ENCODE data around the gene CTNNA2. TPM values are rescaled to one million over a fixed set of nuclear protein-coding genes. Genes with fewer than 3 reads are reported as not detected.

CTNNA2 gene
- total and polyA plus RNA-seq, 2 of the 8 experiments (the other 6 are each of a cell fraction or from before 2014, with no cell fraction given) = 3.9 to 9.0 TPM

DNA sequence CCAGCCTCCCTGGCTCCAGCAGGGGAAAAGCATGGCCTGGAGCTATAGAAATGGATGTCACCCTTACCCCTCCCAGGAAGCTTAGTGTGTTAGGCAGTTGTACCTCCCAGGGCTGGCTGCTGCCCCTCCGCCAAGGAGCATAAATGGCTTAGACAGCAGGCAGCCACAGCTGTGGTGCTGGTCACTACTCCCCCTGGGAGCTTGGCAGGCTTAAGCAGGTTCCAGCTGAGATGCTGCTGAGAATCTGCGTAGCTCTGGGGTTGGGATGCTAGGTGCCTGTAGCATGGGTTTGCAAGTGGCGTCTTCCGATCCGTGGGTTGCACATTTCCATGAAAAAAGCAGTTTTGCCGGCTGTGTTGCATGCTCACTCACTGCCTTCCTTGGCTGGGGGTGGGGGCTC is 369.7 kb downstream of the CTNNA2 start:
- Histone ChIP-seq H3K27me3 (replicated peaks in 1 of 4; ENCODE audit: control insufficient read depth in 3 of 4, extremely low read depth in 1 of 4, insufficient read depth in 3 of 4, low read length in 3 of 4) (no peaks in the 10 kb centered on the region), H3K23ac (ENCODE audit: insufficient read length) (no peak overlapping the region), H3K4me3 (ENCODE audit: extremely low read depth in 1 of 4, insufficient read depth in 2 of 4, low read depth in 3 of 4, low read length in 4 of 4) (no peak overlapping the region), H3K23me2 (ENCODE audit: low read depth, low read length) (no peaks in the 10 kb centered on the region), H3K4ac (replicated peaks; ENCODE audit: insufficient read length, low read depth, low read length) (no peak overlapping the region), H3K9me3 (ENCODE audit: insufficient read depth in 2 of 2, low read depth in 1 of 2, low read length in 1 of 2) (no peaks in the 10 kb centered on the region), H2BK12ac (ENCODE audit: low read depth, low read length) (no peak overlapping the region), H3K79me2 (ENCODE audit: control insufficient read depth in 1 of 2, insufficient read depth in 2 of 2, low read length in 2 of 2) (no peaks in the 10 kb centered on the region), H3K18ac (ENCODE audit: extremely low read depth, low read length) (no peak overlapping the region), H3K4me1 (replicated peaks in 1 of 4; ENCODE audit: control insufficient read depth in 3 of 4, insufficient read depth in 4 of 4, low read length in 3 of 4) (peaks cover 0 to 6% (median 4%) of the 10 kb centered on the region in 4 experiments; a peak in 4 of 7 replicates), H3K9ac (replicated peaks in 1 of 4; ENCODE audit: extremely low read depth in 1 of 4, low read depth in 3 of 4, low read length in 3 of 4) (no peak overlapping the region), H2BK5ac (ENCODE audit: low read depth, low read length) (no peak overlapping the region), H2BK15ac (ENCODE audit: low read length) (no peak overlapping the region), H2BK20ac (ENCODE audit: low read length) (no peak overlapping the region), H3K14ac (ENCODE audit: insufficient read length) (no peak overlapping the region), H3K27ac (ENCODE audit: low read depth, low read length) (no peak overlapping the region), H4K8ac (ENCODE audit: extremely low read depth, insufficient read depth, low read length) (no peak overlapping the region), H4K5ac (ENCODE audit: insufficient read length, low read depth, low read length) (no peak overlapping the region), H4K20me1 (replicated peaks in 1 of 2; ENCODE audit: control insufficient read depth in 1 of 2, insufficient read depth in 2 of 2, low read length in 2 of 2) (no peaks in the 10 kb centered on the region), H3K56ac (replicated peaks; ENCODE audit: insufficient read length, low read depth, low read length) (peak overlapping the region; percentile 59), H3K36me3 (ENCODE audit: control insufficient read depth in 2 of 4, insufficient read depth in 4 of 4, low read length in 3 of 4) (no peaks in the 10 kb centered on the region), H4K91ac (replicated peaks; ENCODE audit: insufficient read length, low read length) (no peak overlapping the region), H2AK5ac (ENCODE audit: low read depth, low read length) (no peak overlapping the region), H3K79me1 (ENCODE audit: low read depth, low read length) (no peaks in the 10 kb centered on the region), H2AFZ (ENCODE audit: low read length) (no peak overlapping the region), H3K4me2 (ENCODE audit: insufficient read depth in 1 of 2, low read depth in 2 of 2, low read length in 2 of 2) (no peak overlapping the region), H2BK120ac (replicated peaks; ENCODE audit: low read depth, low read length) (no peak overlapping the region)
- FAIRE-seq (no peak), DNase-seq (ENCODE audit: low read depth in 1 of 2, low spot score in 2 of 2) (no peak)
- no peak for TF ChIP-seq CHD2 (IDR thresholded peaks at IDR 0.05; ENCODE audit: low read length)
- TF ChIP-seq FOSL1 (IDR thresholded peaks at IDR 0.05; ENCODE audit: insufficient read depth, low read depth, low read length) = no peak
- TF ChIP-seq SUZ12 (IDR thresholded peaks at IDR 0.05; ENCODE audit: low read length) = no peak
- no peak for TF ChIP-seq TBP (IDR thresholded peaks at IDR 0.05; ENCODE audit: low read depth, low read length)
- TF ChIP-seq TEAD4 (IDR thresholded peaks at IDR 0.05; ENCODE audit: low read depth, low read length) = no peak
- no peak for TF ChIP-seq SRF (IDR thresholded peaks at IDR 0.05; ENCODE audit: low read depth, low read length)
- TF ChIP-seq SAP30 (IDR thresholded peaks at IDR 0.05; ENCODE audit: insufficient read depth, insufficient replicate concordance, low read length) = no peak
- ChIA-PET POLR2A (ENCODE audit: partially characterized antibody) (no interaction called here), CTCF (ENCODE audit: partially characterized antibody) (interaction anchor here (0.8 to 2.5 kb wide), 4 partner anchors 19 to 842 kb away, joined by 3 to 9 read pairs (median 3); no protein-coding TSS in a partner anchor)
- 79% methylated on average over 6 of the region's 6 CpGs; no CpG with 5 or more reads in 1 of the 2 experiments for WGBS, 2 experiments (ENCODE audit: extremely low coverage in 1 of 2, insufficient coverage in 1 of 2, insufficient read length in 1 of 2, insufficient replicate concordance in 2 of 2, low coverage in 1 of 2, low lambda C conversion rate in 2 of 2, missing lambda C conversion rate in 1 of 2)

Data from H1 (cell line).